NK-92 (cell line): Measurements from ENCODE around the gene SLC6A9.

Experiments used
- DNase-seq: peaks from one replicate; lab custom pipeline; 2025; ENCODE audit not compliant: unreplicated experiment; lab: John Stamatoyannopoulos, UW

Gene SLC6A9

DNA sequence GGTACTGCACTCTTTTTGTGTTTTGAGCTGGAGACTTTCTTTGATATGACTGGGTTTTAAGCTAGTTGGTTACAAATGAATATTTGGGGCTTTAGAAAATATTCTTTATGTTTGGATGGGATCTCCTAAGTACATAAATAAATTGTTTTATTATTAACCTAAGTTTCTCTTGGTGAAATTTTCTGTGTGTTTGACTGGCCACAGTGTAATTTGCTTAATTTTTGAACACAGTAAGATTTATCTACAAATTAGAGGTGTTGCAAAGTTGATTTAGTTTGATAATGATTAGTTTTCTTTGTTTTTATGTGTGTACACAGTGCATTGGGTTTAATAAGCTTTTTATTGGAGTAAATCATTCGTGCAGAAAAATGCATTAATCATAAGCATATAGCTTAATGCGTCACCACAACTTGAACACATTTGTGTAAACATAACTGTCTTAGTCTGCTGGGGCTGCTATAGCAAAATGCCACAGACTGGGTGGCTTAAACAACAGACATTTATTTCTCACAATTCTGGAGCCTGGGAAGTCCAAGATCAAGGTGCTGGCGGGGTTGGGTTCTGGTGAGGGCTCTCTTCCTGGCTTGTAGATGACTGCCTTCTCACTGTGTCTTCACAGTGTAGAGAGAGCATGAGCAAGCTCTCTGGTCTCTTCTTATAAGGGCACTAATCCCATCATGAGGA is 17.4 kb upstream of the SLC6A9 start:
- DNase-seq, result no peak

DNA sequence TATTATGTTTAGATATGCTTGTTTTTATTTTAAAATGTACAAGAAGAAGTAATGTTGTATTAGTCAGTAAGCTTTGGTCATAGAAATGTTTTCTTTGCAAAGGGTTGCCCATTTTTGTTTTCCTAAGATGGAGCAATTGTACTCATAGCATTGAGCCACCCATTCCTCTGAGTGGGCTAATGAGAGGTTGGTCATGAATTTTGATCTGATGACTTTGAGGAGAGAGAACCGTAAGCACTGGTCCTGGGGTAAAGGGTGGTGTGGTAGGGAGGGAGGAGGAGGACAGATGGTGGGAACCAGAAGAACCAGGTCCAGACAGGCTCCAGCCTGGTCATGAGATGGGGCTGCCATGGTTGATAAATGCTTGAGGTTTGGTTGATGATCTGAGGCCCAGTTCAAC is 15.9 kb upstream of the SLC6A9 start:
- DNase-seq, result no peak

DNA sequence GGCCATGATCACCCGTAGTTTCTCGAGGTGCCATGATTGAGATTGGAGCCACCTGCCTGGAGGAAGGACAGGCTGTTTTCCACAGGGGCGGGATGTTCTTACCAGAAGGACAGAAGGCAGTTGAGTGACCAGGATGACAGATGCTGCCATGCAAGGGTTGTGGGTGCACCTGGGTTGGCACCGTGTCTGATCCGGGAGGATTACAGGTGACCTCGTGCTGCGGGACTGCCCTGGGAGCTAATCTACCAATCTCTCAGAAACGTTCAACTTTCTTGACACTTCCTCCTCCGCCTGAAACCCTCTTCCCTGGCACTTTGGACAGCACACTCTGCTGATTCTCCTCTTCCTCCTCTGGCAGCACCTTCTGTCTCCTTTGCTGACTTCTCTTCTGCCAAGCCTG is 13.8 kb upstream of the SLC6A9 start:
- no peak for DNase-seq

DNA sequence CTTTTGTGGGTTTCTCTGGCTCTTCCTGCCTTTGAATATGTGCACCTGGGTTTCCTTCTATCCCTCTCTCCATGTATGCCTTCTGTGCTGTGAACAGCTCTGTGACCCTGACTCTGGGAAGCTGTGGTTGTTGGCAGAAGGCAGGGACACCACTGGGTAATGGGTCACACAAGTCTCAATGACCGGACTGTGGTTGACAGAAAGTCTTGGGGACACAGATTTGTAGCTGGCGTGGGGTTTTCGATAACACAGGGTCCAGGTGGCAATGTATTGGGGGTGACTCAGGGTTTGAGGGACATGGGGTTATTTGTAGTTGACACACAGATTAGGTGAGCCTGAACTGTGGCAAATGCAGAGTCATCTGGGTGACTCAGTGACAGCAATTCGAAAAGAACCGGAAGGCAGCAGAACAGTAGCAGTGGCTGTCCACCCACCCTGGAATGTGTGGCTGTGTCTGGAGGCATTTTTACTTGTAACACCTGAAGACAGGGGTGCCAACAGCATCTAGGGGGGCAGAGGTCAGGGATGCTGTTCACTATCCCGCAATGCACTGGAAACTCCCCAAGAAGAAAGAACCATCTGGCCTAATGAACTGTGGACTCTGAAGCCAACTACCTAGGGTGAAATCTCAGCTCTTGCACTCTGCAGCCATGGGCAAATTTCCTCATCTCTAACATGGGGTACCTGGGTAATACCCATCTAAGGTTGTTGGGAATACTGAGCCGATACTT is 13.0 kb upstream of the SLC6A9 start:
- no peak for DNase-seq

DNA sequence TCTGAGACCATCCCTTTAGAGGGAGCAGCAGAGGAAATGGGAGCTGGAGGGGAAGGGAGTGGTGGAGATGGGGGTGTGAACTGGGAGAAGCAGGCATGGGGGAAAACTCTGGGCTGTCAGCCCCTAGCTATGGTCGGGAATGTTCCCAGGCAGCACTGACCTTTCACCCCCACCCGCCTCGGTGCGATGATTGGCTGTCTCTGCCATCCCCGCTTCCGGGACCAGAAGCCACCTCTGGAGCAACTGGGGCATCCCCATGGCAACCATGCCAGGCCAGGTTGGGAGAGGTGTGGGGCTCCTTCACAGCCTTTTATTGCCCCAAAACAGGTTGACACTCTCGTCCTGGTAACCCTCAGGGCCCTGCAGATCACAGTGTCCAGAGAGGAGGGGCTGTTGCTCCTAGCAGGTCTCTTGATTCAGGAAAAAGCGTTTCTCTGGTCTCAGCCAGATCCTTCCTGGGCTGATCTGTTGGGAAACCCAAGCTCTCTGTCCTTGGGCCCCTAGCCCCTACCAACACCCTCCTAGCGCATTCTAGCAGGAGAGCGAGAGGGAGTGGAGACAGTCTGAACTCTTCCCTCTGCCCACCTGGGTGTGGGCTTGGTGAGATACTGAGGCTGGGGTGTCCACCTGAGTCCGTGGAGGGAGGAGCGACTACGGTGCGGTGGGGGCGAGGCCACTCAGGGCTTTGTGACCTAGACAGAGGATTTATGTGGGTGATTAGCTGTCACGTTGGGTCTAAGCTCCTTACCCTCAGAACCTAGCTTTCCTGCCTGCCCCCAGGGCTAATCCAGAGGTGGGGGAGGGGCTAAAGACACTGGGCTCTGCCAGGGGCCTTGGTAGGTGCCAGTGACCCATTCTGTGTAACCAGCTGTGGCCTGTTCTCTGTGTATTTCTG is 12.2 kb upstream of the SLC6A9 start:
- DNase-seq, result no peak

DNA sequence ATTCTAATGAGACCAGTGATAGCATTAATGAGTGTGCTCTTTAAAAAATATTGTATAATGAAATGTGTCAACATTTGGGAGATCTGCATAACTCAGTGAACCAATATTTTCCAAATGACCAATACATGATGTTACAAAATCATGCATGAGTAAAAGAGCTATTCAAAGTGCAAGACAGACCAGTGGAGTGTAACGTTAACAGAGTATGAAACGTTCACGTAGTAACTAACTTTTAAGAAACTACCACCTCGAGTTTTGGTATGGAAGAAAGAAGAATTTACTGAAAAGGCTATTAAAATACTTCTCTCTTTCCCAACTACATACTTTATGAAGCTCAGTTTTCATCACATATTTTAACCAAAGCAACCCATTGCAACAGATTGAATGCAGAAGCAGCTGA is 9.6 kb upstream of the SLC6A9 start:
- DNase-seq, result no peak

DNA sequence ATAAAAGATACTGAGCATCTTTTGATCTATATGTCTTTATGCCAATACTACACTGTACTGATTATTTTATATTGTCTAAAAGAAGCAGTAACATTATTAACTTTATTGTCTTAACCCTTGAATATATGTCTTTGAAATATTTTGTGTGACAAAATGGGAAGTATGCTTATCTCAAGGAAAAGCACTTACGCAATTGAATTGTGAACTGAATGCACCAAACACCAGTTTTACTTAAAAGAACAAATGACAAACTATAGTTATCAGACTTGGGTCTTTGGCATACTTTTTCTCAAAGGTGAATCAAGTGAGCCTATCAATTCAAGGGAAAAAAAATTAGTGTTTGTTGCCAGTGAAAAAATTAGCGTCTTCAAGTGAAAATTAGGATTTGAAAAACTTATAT is 9.2 kb upstream of the SLC6A9 start:
- no peak for DNase-seq

DNA sequence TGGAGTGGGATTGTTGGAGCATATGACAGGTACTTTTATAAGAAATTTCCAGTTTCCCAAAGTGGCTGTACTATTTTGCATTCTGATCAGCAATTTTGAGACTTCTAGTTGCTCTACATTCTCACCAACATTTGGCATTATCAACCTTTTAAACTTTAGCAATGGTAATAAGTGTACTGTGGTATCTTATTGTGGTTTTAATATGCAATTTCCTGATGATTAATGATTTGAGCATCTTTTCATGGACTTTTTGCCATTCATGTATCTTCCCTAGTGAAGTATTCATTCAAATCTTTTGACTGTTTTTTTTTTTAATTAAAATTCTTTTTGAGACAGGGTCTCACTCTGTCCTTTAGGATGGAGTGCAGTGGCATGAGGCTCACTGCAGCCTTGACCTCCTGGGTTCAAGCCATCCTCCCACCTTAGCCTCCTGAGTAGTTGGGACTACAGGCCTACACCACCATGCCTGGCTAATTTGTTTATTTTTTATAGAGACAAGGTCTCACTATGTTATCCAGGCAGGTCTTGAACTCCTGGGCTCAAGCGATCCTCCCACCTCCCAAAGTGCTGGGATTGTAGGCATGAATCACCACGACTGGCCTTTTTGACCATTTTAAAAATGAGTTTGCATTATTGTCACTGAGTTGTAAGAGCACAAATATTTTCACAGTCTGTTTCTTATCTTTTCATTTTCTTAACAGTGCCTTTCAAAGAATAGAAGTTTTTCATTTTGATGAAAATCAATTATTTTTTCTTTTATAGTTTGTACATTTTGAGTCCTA is 7.8 kb upstream of the SLC6A9 start:
- no peak for DNase-seq

DNA sequence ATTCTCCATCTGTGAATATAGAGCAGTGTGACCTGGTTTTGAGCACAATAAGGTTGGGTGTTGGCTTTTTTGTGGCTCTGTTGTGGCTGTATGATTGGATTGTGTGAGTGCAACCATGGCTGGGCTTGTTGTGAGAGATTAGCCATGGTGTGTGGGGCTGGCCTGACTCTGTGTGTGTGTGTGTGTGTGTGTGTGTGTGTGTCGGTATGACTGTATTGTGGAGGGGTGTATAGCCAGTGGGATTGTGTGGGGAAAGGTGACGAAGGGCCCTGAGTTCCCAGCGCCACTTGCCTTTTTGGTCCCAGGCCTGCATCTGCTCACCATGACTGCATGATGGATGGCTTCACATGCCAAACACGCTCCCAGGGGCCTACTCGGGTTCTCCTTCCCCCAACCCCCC is 5.9 kb upstream of the SLC6A9 start:
- DNase-seq, result no peak

DNA sequence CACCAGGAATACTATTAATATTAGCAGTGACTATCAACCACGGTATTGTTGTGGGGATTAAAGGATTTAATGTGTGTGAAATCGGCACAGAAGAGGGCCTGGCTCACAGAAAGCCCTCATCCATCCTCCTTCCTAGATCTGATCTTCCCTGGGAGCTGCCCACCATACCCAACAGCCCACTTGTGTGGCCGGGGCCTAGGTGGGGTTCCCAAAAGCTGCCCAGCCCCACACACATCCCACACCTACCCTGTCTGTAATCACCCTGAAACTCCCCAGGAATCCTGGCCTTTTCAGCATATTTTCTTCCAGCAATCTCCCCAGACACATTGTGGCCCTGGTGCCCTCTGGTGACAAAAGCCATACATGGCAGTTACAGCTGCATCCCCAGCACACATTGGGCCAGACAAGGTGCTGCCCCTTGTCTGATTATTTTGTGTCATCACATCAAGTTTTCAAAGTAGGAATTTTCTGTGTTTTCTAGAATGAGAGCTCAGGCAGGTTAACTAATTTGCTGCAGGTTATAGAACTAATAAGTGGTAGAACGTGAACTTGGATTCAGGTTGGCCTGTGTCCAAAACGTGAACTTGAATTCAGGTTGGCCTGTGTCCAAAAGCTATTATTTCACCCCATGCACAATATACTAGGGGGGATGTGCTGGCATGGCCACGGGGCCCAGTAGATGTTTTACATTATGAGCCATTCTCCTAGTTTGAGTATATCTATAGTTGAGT is 5.3 kb upstream of the SLC6A9 start:
- DNase-seq, result no peak

DNA sequence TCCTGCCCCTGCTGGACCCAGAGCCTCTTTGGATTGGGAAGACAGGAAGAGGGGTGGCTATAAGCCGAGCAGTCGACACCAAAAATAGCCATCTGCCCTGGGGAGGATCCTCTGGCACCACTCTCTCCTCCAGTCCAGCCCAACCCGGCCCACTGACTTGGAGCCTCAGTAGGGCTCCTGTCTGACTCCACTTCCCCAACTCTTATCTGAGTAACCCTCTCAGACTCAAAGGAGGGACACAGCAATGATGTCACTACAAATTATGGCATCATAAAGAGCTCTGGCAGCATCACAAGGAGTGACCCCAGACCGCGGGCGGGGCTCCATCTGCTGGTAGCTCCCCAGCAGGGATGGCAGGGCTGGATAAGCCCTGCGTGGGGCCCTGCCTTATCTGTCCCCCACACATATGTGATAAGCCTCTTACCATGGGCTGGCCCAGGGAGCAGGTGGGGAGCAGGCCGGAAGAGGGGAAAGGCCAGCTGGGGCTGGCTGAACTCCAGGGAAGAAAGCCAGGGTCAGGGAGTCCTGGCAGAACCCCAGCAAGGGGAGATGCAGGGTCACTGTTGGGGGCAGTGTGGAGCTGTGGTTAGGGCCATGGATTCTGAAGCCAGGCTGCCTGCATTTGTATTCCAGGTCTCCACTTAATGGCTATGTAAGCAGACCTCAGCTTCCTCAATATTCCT is 4.6 kb upstream of the SLC6A9 start:
- no peak for DNase-seq

DNA sequence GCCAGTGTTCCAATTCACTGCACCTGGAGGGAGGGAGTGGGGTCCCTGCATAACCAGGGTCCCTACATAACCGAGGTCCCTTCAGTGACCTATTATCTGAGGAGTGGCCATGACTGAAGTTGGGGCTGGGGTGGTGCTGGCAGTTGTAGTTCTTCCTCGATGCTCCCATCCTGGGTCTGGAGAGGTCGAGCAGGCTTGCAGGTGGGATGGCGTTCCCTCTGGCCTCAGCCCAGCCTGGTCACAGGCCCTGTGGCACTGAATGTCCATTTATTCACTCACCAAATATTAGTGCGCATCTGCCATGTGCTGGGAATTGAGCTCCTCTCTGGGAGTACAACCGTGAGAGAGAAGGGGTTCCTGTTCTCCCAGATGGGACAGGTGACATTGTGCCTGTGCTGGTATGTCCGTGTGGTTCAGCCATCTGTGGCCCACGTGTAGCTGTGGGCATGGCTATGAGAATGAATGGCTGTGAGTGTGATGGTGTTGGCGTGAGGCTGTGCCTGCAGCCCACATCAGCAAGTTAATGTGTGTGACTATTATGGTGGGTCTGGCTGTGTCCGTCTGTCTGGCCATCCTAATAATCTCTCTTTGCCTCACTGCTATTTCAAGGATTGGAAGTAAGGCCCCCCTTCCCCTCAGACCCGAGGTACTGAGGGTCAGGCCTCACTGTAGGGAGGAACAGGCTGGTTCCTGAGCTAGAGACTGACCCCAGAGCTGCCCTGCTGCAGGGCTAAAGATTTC is 3.9 kb upstream of the SLC6A9 start:
- DNase-seq, result no peak

DNA sequence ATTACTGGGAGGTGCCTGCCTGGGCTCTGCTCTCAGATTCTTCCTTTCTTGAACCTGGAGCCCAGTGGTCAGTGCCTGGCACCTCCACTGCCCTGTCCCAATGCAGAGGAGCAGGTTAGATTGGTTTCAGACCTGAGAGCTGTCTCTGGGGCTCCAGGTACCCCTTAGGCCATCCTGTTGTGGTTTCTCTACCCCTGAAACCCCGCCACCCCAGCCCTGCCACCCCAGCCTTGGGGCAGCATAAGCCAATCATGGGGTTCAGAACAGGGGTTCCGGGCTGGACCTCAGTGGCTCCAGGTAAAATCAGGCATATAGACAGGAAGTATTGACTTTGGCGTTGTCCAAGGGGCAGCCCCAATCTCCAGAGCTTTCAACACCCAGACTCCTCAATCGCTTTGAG is 3.2 kb upstream of the SLC6A9 start:
- no peak for DNase-seq

DNA sequence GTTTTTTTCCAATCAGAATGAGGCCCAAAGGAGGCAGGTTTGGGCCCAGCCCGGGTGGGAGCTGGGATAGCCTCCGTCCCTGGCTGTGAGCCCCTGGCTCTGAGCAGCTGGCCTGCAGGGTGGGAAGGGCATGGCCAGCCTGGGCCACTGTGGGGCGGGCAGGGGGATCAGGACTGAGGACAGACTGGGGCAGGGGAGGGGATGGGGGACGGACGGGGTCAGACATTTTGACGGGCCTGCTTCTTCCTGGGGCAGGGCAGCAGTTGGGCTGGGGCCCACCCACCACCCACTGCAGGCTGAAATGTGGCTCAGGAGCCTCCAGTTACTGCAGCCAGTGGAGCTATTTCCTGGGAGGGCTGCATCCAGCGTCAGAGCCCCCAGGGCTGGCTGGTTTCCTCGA is 2.5 kb upstream of the SLC6A9 start:
- DNase-seq, result no peak

DNA sequence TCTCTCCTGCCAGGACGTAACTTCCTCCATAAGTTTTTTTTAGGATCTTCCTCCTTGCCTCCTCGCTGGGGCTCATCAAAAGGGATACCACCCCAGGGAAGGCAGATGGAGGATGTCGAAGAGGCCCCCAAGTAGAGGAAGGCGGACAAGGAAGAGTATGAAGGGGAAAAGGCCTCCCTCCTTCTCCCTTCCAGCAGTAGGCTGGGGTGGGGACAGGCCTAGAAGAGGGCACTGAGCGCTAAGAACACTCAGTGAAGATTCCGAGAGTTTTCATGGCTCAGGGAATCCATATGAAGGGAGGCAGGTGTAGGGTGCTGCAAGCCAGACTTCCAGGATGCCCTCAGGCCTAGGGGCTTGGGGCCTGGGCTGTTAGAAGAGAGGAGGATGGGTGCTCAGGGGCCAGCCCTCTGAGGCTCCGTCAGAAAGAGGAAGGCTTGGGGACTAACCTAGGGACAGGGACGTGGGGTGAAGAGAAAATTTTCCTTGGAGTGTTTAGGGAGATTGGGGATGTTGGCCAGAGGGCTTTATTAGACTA is 1.8 kb upstream of the SLC6A9 start:
- DNase-seq, result no peak

DNA sequence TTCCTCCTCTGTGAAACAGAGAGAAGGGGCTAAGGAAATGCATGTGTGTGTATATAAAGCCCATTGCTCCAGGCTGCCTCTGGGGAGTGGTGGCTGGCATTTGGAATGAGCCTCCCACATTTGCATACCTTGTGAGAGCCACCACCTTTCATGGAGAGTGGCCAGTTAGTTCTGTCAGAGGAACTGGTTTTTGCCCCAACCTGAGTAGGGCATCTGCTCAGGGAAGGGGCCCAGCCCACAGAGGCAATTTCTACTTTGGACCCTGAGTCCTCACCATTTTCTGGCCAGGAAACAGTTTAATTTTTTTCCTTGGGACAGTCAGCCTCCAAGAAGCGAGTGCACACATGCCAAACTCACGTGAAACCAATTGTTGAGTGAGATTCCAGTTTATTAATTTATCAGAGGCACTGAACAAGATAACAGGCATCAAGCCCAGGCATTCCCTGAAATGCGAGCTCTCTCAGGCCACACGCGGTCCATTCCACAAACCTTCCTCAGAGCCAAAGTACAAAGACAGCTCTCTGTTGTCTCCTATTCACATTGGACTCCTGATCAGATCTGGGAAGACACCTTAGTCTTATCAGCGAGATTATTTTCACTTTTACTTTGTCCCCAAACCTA is 1.0 kb upstream of the SLC6A9 start:
- DNase-seq, result no peak

DNA sequence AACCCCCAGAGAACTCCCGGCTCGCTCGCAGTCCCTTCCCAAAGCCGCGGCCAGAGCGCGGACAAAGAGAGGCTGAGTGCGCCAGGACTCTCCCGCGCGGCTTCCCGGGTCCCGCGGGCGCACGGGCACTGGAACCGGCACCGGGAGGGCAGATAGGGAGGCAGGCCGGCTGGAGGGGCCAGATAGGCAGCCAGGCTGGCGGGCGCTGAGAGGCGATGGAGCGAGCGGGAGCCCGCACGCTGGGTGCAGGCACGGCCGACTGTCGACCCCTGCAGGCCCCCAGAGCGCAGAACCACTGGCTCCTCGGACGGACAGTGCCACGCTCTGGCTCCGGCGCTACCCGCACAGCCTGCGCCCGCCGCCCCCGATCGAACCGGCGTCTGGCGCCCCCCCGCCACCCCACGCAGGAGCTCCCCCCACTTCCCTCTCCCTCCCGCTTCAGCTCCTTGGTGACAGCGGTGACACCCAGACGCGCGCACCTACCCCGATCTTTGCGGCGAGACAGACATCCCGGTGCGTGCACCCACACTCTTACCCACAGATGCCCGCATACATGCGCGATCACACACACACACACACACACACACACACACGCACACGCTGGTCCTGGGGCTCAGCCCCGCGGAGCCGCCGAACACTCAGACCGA is 534 bp downstream of the SLC6A9 start:
- DNase-seq, result no peak
